GM19463 (cell line): ENCODE data around the gene STXBP2.

Experiments
- ATAC-seq: cut with Tn5 transposase; IDR thresholded peaks from one replicate; pipeline ENCODE4 v1.9.1; 2021; ENCODE audit warnings: mild to moderate bottlenecking, moderate library complexity; ENCODE audit not compliant: unreplicated experiment

Gene STXBP2

DNA sequence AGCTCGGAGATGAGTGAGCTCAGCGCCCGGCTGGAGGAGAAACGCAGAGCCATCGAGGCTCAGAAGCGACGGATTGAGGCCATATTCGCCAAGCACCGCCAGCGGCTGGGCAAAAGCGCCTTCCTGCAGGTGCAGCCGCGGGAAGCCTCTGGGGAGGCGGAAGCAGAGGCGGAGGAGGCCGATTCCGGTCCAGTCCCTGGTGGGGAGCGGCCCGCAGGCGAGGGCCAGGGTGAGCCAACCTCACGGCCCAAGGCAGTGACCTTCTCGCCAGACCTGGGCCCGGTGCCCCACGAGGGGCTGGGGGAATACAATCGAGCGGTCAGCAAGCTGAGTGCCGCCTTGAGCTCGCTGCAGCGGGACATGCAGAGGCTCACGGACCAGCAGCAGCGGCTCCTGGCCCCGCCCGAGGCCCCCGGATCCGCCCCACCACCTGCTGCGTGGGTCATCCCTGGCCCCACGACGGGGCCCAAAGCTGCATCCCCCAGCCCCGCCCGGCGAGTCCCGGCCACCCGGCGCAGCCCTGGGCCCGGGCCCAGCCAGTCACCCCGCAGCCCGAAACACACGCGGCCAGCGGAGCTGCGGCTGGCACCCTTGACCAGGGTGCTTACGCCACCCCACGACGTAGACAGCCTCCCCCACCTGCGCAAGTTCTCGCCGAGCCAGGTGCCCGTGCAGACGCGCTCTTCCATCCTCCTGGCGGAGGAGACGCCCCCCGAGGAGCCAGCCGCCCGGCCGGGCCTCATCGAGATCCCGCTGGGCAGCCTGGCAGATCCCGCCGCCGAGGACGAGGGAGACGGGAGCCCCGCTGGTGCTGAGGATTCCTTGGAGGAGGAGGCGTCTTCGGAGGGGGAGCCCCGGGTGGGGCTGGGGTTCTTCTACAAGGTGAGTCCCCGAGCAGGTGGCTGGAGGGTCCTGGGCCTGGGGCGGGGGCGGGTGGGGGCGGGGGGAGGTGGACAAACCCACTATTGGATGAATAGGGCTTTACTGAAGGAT lies 24.3 kb upstream of the STXBP2 start:
- no peak for ATAC-seq

DNA sequence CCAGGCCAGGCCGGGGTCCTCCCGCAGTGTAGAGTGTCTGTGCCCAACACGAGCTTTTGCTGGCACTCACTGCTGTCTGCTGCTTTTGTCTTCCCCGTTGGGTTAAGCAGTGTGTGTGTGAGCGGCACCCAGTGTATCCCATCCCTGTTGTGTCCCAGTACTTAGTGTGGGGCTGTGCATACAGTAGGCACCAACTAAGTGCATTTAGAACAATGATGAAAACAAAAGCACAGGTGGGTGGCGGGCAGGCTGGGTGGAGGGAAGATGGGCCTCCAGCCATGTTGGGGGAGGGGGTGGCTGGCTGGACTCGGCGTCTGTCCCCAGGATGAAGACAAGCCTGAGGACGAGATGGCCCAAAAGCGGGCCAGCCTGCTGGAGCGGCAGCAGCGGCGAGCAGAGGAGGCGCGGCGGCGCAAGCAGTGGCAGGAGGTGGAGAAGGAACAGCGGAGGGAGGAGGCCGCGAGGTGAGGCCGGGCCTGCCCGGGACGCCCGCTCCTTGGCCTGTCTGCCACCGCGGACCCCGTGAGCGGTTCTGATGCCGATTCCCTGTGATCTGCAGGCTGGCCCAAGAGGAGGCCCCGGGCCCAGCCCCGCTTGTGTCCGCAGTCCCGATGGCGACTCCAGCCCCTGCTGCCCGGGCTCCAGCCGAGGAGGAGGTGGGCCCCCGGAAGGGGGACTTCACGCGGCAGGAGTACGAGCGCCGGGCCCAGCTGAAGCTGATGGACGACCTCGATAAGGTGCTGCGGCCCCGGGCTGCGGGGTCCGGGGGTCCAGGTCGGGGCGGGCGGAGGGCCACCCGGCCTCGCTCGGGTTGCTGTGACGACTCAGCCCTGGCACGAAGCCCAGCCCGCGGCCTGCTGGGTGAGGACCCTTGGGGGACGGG lies 21.8 kb upstream of the STXBP2 start:
- no peak for ATAC-seq

DNA sequence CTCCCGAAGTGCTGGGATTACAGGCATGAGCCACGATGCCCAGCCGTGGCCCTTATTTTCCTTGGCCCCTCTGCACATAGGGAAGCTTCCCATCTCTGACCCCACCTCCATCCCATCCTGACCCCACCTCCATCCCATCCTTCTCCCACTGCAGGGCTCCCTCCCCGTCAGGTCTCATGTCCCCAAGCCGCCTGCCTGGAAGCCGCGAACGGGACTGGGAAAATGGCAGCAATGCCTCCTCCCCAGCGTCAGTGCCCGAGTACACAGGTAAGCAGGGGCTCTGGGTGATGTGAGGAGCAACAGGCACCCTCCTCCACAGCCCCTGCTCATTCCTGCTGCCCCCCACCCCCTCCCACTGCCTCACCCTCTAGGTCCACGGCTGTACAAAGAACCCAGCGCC lies 19.7 kb upstream of the STXBP2 start:
- ATAC-seq = no peak

DNA sequence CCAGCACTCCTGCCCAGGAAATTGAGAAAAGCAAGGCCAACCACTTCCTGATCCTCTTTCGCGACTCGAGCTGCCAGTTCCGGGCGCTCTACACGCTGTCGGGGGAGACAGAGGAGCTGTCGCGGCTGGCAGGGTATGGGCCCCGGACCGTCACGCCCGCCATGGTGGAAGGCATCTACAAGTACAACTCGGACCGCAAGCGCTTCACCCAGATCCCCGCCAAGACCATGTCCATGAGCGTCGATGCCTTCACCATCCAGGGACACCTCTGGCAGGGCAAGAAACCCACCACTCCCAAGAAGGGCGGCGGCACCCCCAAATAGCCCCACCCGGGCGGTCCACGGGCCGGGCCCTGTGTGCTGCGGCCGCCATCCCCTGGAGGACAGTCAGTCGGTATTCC lies 19.2 kb upstream of the STXBP2 start:
- no peak for ATAC-seq

DNA sequence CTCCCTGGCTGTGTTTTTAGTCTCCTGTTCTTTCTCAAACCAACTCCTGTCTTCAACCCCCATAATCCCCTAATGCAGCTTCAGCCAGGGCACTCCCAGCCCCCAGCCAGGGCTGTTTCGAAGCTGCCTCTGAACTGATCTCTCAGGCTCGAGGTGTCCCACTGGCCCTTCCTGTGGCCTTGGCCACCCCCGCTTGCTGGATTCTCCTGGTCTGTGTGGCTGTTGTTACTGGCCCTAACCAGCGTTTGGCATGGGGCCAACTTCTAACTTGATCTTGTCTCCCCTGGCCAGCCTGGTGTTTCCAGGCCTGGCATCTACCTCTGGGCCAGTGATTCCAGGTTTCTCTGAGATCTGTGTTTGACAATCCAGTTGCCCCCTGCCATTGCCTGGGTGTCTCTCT lies 18.6 kb upstream of the STXBP2 start:
- no peak for ATAC-seq

DNA sequence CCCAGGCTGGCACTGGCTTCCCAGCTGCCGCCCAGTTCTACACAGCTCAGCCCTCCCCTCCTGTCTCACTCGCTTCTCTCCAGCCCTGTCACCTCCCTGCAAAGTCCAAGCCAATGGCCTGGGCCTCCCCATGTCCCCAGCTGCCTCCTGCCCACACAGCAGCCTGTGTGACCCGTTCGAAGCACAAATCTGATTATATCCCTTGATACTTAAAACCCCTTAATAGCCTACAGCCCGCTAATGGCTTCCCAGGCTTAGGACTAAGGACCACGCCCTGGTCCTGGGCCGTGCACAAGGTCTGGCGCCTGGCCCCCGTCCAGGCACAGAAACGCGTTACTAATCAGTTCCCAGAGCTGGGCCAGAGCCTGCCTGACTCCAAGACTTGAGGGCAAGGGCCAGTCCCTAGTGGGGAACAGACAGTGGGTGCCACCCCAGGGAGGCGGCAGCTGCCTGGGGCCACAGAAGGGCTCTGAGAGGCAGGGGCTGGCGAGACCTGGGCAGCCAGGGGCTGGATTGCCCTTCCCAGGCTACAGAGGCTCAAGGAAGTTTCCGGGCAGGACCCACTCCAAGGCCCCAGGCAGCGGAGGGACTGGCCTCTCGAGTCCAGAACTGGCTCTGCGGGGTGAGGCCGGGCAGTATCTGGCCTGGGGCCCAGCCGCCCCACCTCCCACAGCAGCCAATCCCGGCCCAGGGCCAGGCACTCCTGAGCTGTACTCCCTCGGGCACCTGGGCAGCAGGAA lies 18.0 kb upstream of the STXBP2 start:
- ATAC-seq = no peak

DNA sequence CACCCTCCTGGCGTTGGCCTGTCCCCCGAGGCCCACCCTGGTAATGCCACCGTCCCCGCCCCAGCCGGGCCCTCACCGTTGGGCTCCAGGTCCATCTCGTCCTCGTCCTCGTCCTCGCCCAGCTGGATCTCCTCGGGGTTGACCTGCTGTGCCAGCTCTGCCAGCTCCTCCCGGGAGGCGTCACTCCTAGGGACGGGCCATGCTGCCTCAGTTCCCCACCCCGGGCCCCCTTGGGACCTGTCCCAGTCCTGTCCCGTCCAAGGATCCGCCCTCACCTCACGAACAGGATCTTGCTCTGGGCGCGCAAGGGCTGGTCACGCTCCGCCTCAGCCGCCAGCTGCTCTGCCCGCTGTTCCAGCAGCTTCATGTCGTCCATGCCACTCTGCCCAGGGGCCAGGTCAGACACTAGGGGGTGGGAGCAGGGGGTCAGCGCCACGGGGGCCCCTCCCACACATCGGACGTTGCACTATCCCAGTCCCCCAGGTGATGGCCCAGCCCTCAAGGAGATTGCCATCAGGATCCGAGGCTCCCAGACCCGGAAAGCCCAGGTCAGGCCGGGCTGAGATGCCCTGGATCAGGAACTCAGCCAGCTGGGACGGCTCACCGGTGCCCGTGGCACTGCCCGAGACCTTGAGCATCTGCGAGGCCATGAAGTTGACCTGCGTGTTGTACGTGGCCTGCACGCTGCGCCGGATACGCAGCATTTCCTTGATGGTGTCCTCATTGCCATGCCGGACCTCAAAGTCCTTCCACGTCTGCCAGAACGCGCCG lies 17.1 kb upstream of the STXBP2 start:
- no peak for ATAC-seq

DNA sequence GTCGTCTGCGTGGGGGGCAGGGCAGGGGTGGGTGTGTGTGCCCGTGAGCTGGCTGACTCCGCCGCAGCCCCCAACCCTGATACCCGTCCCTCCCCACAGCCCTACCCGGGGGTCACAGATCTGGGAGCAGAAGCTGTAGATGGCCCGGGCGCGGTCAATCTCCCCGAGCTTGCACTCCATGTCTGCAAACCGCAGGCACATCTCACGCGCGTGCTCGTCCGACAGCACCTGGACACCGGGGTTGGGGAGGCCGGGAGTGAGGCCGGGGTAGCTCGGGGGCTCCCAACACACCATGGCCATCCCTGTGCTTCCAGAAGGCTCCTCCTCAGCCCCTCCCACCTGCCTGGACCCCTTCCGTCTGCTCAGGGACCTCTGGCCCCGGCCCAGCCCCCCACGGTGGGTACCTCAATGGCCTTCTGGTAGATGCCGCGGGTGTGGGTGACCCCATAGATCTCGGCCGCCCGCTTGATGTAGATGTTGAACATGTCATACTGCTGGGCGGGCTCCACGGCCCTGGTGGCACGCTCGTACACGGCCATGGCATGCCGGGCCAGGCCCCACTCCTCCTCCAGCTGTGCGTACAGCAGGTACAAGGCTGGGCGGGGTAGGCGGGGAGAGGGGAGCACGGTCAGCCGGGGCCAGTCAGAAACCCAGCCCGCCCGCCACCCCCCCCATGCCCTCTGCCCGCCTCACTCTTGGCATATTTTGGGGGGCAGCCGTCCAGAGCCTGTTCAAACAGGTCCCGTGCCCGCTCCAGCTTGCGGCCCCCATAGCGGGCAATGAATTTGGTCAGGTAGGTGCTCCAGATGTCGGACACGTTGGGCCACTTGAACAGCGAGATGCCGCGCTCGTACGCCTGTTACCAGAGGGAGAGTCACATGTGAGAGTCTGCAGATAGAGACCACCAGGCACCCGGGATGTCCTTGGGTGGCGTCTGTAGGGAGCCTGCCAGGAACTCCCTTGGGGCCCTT lies 16.2 kb upstream of the STXBP2 start:
- no peak for ATAC-seq

DNA sequence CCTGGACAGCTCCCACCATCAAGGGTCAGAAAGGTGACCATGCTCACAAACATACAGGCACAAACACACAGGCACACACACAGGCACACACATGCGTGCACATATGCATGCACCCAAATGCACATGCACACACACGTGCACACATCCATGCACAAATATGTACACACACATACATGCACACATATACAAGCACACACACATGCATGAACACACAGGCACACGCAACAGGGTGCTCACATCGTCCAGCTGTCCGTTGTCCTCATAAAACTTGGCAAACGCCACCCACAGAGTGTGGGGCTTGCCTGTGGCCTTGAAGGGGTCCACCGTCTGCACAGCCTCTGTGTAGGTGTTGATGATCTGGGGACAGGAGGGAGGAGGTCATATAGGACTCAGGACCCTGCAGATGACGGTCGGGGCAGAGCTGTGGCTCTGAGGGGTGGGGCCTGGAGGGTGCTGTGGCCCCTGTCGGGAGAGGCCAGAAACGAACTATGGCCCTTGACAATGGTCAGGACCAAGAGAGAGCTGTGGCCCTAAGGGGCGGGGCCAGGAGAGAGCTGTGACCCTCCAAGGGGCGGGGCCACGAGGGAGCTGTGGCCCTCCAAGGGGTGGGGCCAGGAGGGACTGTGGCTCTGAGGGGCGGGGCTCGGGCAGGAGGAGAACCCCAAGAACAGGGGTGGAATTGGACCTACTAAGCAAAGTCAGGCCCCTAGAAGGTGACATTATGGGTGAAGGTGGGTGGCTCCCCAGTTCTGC lies 13.8 kb upstream of the STXBP2 start:
- ATAC-seq = no peak

DNA sequence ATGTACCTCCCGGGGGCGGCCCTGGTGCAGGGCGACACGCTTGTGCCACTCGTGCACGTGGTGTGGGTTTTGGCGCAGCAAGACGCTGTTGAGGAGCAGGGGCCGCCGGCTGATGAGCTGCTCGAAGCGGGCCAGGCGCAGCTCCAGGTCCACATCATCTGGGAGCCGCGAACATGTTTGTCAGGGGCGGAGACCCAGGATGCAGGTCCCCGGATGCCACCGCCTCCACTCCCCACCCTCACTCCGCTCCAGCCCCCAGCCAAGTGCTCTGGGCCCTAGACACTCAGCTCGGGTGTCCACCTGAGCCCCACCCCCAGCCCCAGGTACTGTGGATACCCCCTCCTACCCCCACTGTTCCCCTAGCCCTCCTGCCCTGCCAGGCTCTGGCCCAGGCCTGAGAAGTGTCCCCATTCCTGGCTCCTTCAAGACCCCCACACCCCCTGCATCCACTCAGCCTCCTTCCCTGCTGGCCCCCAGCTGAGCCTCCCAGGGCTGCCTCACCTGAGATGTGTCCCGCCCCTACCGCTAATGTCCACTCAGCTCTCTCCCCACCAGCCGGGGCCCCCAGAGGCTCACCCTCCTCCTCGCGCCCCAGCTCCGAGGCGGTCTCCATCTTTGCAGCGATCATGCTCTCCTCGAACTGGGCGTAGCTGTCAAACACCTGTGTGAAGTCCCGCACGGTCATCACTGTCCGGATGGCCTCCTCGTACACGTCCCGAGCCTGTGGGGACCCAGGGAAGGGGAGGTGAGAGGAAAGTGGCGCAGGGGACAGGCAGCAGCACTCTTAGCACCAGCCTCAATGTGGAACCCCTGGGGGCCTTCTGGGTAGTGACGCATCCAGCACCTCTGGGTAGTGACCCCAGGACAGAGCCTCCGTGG lies 12.9 kb upstream of the STXBP2 start:
- ATAC-seq = no peak

DNA sequence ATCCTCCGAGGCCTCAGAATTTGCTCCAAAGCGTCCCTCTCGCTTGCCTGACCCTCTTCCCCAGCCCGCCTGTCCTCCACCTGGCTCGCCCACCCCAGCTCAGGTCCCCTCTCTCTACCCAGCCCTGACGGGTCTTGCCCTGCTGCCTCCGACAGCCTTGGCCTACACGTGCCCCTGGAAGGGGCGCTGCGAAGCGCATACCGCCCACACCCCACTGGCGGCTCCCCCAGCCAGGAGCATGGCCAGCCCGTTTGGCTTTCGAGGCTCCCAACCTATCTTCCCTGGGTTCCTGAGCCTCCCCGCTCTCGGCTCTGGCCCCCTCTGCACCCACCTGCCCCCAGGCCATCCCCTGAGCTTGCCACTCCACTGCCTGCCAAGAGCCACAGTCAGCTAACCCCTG lies 12.1 kb upstream of the STXBP2 start:
- no peak for ATAC-seq

DNA sequence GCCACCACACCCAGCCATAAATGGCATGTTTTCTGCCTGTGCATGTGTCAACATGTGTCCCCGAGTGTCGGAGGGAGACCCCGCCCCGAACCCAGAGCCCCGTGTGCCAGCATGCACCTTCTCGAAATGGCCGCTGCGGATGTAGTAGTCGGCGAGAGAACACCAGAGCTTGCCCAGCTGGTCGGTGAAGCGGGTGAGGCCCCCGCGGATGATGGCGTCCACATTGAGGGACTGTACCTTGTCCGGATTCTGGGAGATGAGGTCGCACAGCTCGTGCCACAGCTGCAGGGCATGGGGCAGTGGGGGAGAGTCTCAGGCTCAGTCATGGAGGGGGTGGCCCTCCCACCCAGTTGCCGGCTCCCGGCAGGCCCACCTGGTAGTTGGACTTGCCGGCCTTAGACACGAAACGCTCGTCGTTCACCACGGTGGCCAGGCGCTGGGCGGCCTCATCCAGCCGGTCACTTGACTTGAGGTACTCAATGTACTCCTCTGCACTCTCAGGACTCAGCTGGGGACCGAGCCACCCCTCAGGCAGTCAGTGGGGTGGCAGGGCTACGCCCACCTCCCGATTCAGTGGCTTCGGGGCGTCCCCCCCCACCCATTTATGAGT lies 11.0 kb upstream of the STXBP2 start:
- ATAC-seq = no peak

DNA sequence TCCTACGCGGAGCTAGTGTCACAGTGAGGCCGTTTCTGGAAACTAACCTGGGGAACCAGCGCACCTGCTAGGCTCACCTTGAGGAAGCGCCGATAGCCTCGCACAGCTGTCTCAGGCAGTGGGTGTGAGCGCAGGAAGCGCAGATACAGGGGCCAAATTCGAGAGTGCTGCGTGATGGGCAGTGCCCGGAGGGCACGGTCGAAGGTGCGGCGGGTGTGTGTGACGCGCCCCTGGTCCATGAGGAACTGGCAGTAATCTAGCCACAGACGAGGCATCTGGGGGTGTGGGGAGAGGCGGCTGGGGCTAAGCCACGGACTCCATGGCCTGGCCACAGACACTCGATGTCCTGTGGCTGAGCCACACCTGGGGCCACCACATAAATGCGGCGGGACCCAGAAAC lies 9.7 kb upstream of the STXBP2 start:
- no peak for ATAC-seq

DNA sequence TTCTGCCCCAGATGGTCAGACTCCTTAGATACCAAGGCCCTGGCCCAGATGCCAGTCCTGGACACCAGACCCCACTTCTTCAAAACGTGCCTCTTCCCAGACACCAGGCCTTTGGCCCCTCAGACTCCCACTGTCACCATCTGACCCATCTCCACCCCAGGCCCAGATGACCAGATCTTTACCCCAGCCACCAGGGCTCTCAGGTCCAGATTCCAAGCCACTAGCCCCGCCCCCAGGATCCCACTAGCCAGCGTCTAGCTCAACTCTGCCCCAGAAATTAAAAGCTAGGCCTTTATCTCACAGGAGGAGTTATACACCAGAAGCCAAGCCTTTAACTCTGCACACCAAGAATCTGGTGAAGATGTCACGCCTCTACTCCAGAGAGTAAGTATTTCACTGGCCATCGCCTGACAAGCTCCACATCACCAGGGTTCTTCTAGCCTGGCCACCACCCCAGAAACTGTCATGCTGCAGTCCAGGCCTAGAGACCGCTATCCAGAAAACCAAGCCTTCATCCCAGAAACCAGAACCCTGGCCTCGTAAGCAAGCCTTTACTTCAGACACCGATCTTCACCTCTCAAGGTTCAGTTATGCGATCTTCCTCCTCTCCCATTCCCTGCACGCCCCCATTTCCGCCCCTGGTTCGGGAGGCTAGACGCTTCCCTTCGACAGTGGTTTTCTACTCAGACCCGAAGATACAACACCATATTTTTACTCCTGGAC lies 8.2 kb upstream of the STXBP2 start:
- ATAC-seq = no peak

DNA sequence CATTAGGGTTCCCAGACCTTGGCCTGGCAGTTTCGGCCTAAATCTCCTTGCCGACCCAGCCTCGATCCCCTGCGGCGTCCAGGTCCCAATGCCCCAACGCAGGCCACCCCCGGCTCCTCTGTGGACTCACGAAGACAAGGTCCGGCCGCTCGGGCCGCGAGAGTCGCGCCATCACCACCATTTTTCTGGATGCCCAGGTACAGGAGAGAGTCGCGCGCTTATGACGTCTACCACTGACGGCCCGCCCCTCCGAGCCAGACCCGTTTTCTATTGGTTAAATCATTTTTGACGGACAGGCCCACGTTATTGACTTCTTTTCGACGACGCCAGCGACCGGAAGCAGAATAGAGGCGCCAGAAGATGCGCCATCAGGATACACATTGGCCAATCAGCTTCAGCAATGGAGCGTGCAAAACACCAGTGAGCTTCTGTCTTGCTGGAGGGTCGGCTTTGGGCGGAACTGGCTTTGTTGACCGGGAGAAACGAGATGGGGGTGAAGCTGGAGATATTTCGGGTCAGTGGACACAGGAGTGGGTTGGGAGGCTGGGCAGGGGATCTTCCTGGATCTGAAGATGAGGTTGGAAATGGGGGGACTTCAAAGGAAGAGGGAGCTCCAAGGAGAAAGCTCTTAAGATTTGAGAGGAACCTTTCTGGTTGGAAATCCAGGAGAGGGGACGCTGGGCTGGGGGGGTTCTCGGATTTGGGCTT lies 7.4 kb upstream of the STXBP2 start, which contains the start of the genes PET100 and XAB2:
PET100 (plus strand) TSS at position 447 of the 708 bp plus-strand sequence; CDS start at position 488, 41 bp downstream.
XAB2 (minus strand) TSS at position 199 of the 708 bp plus-strand sequence; CDS start at position 181, 18 bp downstream.
- ATAC-seq = peak; percentile 94
